DND-41 (cell line): Measurements from ENCODE around the gene CELA2A.

Experiments
- ATAC-seq: fragments of 200-7000 bp; cut with Tn5 transposase; 3 replicates; pipeline ENCODE4 v1.9.1; 2021; ENCODE audit warnings: low read depth; ENCODE audit not compliant: insufficient read depth
- DNase-seq: peaks from one replicate; pipeline ENCODE4 v3.0.0-alpha.2; 2020
- H2AFZ ChIP-seq: 2 replicates; pipeline ENCODE4 v1.6.0; 2012; ENCODE audit warnings: low read depth, low read length
- H3K27ac ChIP-seq: 2 replicates; pipeline ENCODE4 v1.5.1; 2012; ENCODE audit warnings: low read length, inconsistent platforms
- H3K27me3 ChIP-seq: fragments of 200-600 bp; sonication (generic); 2 replicates; pipeline ENCODE4 v1.6.0; 2012; ENCODE audit warnings: low read length, mild to moderate bottlenecking, inconsistent platforms; ENCODE audit not compliant: insufficient read depth, poor library complexity
- H3K36me3 ChIP-seq: 2 replicates; pipeline ENCODE4 v1.5.1; 2012; ENCODE audit warnings: low read length, inconsistent platforms; ENCODE audit not compliant: insufficient read depth
- H3K4me1 ChIP-seq: 2 replicates; pipeline ENCODE4 v1.5.1; 2012; ENCODE audit warnings: mild to moderate bottlenecking, low read length; ENCODE audit not compliant: insufficient read depth
- H3K4me2 ChIP-seq: 2 replicates; pipeline ENCODE4 v1.6.0; 2012; ENCODE audit warnings: mild to moderate bottlenecking, moderate library complexity, low read length, inconsistent platforms; ENCODE audit not compliant: insufficient read depth
- H3K4me3 ChIP-seq, 2 experiments: fragments of 200-600 bp in 1 of 2; shearing (Covaris generic) in 1 of 2; 2 replicates each; pipeline ENCODE4 v1.5.1; 2012 to 2016; ENCODE audit warnings: inconsistent platforms in 2 of 2, low read length in 2 of 2, mild to moderate bottlenecking in 2 of 2, low read depth in 1 of 2, moderate library complexity in 1 of 2
- H3K79me2 ChIP-seq: 2 replicates; pipeline ENCODE4 v1.6.0; 2012; ENCODE audit warnings: low read length, inconsistent platforms; ENCODE audit not compliant: insufficient read depth
- H3K9ac ChIP-seq: 2 replicates; pipeline ENCODE4 v1.6.0; 2012; ENCODE audit warnings: low read depth, mild to moderate bottlenecking, inconsistent platforms, low read length, moderate library complexity
- H3K9me3 ChIP-seq: 2 replicates; pipeline ENCODE4 v1.5.1; 2012; ENCODE audit warnings: low read length, moderate library complexity, mild to moderate bottlenecking, inconsistent platforms; ENCODE audit not compliant: insufficient read depth, severe bottlenecking
- H4K20me1 ChIP-seq: 2 replicates; pipeline ENCODE4 v1.6.0; 2012; ENCODE audit warnings: low read length; ENCODE audit not compliant: insufficient read depth
- EZH2 ChIP-seq: IDR thresholded peaks from 3 replicates; pipeline ENCODE4 v1.6.1; 2012; ENCODE audit warnings: borderline replicate concordance, low read depth, mild to moderate bottlenecking, moderate library complexity, low read length, inconsistent platforms; ENCODE audit not compliant: severe bottlenecking
- TF ChIP-seq, protein P1 (sequence below): IDR thresholded peaks from 2 replicates; pipeline ENCODE4 v1.5.1; 2012; ENCODE audit warnings: borderline replicate concordance, low read length, moderate library complexity, mild to moderate bottlenecking; ENCODE audit not compliant: poor library complexity, severe bottlenecking; ENCODE audit errors: extremely low read depth

CELA2A gene

DNA sequence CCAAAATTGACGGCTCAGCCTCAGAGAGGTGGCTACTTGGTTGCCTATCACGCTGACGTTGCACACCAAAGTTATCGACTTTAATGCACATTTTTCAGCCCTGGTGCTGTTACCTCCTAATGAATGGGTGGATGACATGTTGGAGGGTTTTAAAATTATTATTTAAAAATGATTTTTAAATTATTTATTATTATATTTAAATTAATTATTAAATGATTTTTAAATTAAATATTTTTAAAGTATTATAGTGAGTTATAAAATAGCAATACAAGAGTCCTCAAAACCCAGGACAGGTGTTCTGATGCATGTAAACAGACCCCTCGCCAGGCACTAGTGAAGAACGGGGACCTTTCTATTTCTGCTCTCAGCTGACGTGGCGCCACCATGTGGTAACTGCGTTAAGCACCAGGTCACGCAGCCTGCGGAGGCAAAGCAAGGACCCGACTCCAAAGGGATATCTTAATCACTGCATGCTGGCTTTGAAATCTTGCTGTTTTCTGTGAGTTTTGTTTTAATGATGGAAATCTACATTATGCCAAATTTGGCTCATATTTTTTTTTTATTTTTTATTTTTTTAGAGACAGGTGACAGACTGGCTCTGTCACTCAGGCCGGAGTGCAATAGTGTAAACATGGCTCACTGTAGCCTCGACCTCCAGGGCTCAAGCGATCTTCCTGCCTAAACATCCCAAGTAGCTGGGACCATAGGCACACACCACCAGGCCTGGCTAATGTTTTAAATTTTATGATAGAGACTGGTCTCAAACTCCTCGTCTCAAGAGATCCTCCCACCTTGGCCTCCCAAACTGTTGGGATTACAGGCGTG lies 44.9 kb downstream of the CELA2A start:
- ATAC-seq: peak; percentile 70; the same call in 1 of the 3 replicates
- Histone ChIP-seq H3K27me3 (no peaks in the 10 kb centered on the region), H3K79me2 (no peaks in the 10 kb centered on the region), H2AFZ (no peak overlapping the region), H4K20me1 (no peaks in the 10 kb centered on the region), H3K9me3 (no peaks in the 10 kb centered on the region), H3K4me3 (no peak overlapping the region), H3K27ac (no peak overlapping the region), H3K9ac (no peak overlapping the region), H3K36me3 (no peaks in the 10 kb centered on the region), H3K4me2 (no peak overlapping the region), H3K4me1 (no peaks in the 10 kb centered on the region)
- DNase-seq: peak; percentile 60
- TF ChIP-seq, protein P1, sequence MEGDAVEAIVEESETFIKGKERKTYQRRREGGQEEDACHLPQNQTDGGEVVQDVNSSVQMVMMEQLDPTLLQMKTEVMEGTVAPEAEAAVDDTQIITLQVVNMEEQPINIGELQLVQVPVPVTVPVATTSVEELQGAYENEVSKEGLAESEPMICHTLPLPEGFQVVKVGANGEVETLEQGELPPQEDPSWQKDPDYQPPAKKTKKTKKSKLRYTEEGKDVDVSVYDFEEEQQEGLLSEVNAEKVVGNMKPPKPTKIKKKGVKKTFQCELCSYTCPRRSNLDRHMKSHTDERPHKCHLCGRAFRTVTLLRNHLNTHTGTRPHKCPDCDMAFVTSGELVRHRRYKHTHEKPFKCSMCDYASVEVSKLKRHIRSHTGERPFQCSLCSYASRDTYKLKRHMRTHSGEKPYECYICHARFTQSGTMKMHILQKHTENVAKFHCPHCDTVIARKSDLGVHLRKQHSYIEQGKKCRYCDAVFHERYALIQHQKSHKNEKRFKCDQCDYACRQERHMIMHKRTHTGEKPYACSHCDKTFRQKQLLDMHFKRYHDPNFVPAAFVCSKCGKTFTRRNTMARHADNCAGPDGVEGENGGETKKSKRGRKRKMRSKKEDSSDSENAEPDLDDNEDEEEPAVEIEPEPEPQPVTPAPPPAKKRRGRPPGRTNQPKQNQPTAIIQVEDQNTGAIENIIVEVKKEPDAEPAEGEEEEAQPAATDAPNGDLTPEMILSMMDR: peak; percentile 66
- no peak for TF ChIP-seq EZH2

DNA sequence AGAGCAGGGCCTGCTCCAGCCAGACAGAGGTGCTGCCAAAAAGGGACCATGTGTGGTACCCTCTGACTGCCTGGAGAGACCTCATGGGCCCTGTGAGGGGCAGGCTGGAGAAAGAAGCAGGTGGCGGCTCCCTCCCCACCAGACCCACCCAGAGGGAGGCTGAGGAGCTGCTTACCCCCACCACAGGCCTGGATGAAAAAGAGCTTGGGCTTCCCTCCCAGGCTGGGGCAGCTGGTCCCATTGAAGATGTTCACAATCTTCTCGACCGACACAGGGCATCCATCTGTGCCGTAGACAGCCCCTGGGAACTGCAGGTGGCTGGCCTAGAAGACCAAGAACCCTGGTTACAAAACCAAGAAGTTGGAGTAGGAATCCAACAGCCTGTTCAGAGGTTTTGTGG lies 47.9 kb downstream of the CELA2A start:
- H3K4me2 ChIP-seq: no peak overlapping the region
- H3K4me3 ChIP-seq: no peak overlapping the region
- H2AFZ ChIP-seq: no peak overlapping the region
- H3K9ac ChIP-seq: no peak overlapping the region
- TF ChIP-seq EZH2: no peak
- TF ChIP-seq, protein P1: no peak
- H3K27ac ChIP-seq: no peak overlapping the region
- ATAC-seq: no peak
- H3K9me3 ChIP-seq: no peaks in the 10 kb centered on the region
- H3K79me2 ChIP-seq: no peaks in the 10 kb centered on the region
- no peaks in the 10 kb centered on the region for H3K36me3 ChIP-seq
- no peaks in the 10 kb centered on the region for H3K4me1 ChIP-seq
- H3K27me3 ChIP-seq: no peaks in the 10 kb centered on the region
- no peak for DNase-seq
- no peaks in the 10 kb centered on the region for H4K20me1 ChIP-seq

DNA sequence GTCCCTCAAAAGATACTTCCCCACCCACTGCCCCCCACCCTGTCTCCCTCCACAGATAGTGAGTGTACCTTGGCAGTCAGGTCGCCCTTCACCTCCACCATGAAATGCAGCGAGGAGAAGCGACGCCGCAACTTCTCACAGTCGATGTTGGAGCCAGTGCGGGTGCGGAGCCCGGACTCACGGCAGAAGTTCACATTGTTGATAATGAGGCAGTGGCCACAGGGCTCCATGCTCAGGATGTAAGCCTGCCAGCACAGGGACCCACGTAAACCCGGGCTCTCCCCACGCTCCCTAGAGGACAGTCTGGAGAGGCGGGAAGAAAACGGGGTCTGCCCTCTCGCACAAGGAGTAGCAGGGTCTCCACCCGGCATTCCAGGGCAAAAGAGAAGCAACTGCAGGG lies 50.3 kb downstream of the CELA2A start:
- Histone ChIP-seq H4K20me1 (no peaks in the 10 kb centered on the region), H3K79me2 (no peaks in the 10 kb centered on the region), H3K4me2 (no peak overlapping the region), H2AFZ (no peak overlapping the region), H3K4me3 (no peak overlapping the region), H3K4me1 (no peaks in the 10 kb centered on the region), H3K27me3 (no peaks in the 10 kb centered on the region), H3K27ac (no peak overlapping the region), H3K36me3 (no peaks in the 10 kb centered on the region), H3K9me3 (no peaks in the 10 kb centered on the region), H3K9ac (no peak overlapping the region)
- DNase-seq (no peak), ATAC-seq (no peak)
- TF ChIP-seq, protein P1: no peak
- no peak for TF ChIP-seq EZH2

DNA sequence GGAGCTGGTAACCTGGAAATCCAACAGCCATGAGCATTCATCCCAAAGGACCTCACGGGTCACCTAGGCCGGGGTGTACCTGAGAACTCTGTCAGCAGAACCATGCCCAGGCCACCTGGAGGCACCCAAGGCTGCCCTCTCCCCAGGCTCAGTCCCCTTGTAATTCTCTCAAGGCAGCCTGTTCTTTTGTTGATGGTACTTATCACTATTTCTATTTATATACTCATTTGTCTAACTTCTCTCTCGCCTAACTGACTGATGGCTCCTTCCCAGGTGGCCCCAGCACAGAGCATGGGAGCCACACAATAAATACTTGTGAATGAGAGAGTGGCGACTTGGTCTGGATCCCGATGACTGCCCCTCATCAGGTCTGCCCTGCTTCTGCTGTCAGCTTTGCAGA lies 50.7 kb downstream of the CELA2A start:
- no peak overlapping the region for H3K4me2 ChIP-seq
- no peaks in the 10 kb centered on the region for H3K36me3 ChIP-seq
- H3K79me2 ChIP-seq: no peaks in the 10 kb centered on the region
- no peaks in the 10 kb centered on the region for H3K4me1 ChIP-seq
- ATAC-seq (no peak), DNase-seq (no peak)
- H3K9ac ChIP-seq: no peak overlapping the region
- H2AFZ ChIP-seq: no peak overlapping the region
- no peaks in the 10 kb centered on the region for H3K27me3 ChIP-seq
- no peak overlapping the region for H3K4me3 ChIP-seq
- H3K27ac ChIP-seq: no peak overlapping the region
- H3K9me3 ChIP-seq: no peaks in the 10 kb centered on the region
- TF ChIP-seq, protein P1: no peak
- no peak for TF ChIP-seq EZH2
- H4K20me1 ChIP-seq: no peaks in the 10 kb centered on the region
